Kidney epithelial cell (primary cell): ENCODE results near the gene FETUB. TPM values are rescaled to one million over a fixed set of nuclear protein-coding genes. Genes with fewer than 3 reads are reported as not detected.

Experiments used
- DNase-seq: peaks from one replicate; pipeline ENCODE4 v3.0.0-alpha.2; 2010; ENCODE audit warnings: low read depth
- H3K27me3 ChIP-seq: 2 replicates; pipeline ENCODE4 v1.6.0; 2011; ENCODE audit warnings: low read length; ENCODE audit not compliant: control insufficient read depth, insufficient read depth
- H3K36me3 ChIP-seq: 2 replicates; pipeline ENCODE4 v1.5.1; 2011; ENCODE audit warnings: low read length; ENCODE audit not compliant: control insufficient read depth, insufficient read depth
- H3K4me3 ChIP-seq: 2 replicates; pipeline ENCODE4 v1.5.1; 2011; ENCODE audit warnings: low read depth, mild to moderate bottlenecking, control low read depth, low read length
- total RNA-seq: library from RNA; depleted of rRNA; stranded (reverse); fragments of >200 nt; gene quantifications from 2 replicates; pipeline ENCODE4 v1.2.3, GENCODE V29; 2015
- TF ChIP-seq, protein P1 (sequence below): IDR thresholded peaks from 2 replicates; pipeline ENCODE4 v1.5.1; 2011; ENCODE audit warnings: mild to moderate bottlenecking, moderate library complexity, low read length, control low read depth, inconsistent platforms; ENCODE audit not compliant: insufficient read depth, poor library complexity, severe bottlenecking

Gene FETUB
- total RNA-seq, 1 donor from 2014 or later: not detected

- DNase-seq: no peak
- H3K27me3 ChIP-seq: no peaks in the 10 kb centered on the region
- H3K4me3 ChIP-seq: no peak overlapping the region
- TF ChIP-seq, protein P1, sequence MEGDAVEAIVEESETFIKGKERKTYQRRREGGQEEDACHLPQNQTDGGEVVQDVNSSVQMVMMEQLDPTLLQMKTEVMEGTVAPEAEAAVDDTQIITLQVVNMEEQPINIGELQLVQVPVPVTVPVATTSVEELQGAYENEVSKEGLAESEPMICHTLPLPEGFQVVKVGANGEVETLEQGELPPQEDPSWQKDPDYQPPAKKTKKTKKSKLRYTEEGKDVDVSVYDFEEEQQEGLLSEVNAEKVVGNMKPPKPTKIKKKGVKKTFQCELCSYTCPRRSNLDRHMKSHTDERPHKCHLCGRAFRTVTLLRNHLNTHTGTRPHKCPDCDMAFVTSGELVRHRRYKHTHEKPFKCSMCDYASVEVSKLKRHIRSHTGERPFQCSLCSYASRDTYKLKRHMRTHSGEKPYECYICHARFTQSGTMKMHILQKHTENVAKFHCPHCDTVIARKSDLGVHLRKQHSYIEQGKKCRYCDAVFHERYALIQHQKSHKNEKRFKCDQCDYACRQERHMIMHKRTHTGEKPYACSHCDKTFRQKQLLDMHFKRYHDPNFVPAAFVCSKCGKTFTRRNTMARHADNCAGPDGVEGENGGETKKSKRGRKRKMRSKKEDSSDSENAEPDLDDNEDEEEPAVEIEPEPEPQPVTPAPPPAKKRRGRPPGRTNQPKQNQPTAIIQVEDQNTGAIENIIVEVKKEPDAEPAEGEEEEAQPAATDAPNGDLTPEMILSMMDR: no peak
- no peaks in the 10 kb centered on the region for H3K36me3 ChIP-seq
Observed at GRCh38 chr3:186596568-186597287, 43.5 kb upstream of the FETUB start.

GRCh38 chr3:186598108-186598784 is 42.0 kb upstream of the FETUB start:
- TF ChIP-seq, protein P1: no peak
- Histone ChIP-seq H3K4me3 (no peak overlapping the region), H3K36me3 (no peaks in the 10 kb centered on the region), H3K27me3 (no peaks in the 10 kb centered on the region)
- DNase-seq: no peak

- TF ChIP-seq, protein P1: no peak
- H3K36me3 ChIP-seq: no peaks in the 10 kb centered on the region
- H3K4me3 ChIP-seq: no peak overlapping the region
- H3K27me3 ChIP-seq: no peaks in the 10 kb centered on the region
- no peak for DNase-seq
Observed at GRCh38 chr3:186598794-186599141, 41.4 kb upstream of the FETUB start.

DNA sequence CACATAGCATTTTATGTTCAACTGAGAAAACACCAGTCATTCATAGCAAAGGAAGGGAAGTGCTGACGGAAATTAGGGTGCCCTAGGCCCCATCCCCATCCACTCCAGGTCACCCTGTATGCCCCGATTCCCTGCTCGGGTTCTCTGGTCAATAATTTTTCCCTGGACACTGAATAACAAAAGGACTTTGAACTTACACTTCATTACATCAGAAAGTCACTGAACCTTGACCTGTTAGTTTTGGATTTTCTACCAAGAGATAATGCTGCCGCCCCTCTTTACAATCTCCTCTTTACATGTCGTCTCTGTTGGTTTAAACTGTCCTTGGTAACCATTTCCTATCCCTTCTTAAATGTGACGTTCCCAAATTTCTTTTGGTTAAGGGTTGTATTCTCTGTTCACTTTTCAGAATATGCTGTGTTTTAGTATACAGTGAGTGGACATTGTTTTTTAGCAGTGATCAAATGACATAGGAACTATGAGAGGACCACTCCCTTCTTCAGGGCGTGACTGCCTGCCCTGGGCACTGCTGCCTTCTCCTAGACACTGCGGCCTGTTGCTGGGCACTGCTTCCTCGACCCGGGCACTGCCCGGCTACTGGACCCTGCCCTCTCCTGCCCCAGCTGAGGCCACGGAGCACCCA is 40.9 kb upstream of the FETUB start:
- Histone ChIP-seq H3K4me3 (no peak overlapping the region), H3K36me3 (no peaks in the 10 kb centered on the region), H3K27me3 (no peaks in the 10 kb centered on the region)
- TF ChIP-seq, protein P1: no peak
- no peak for DNase-seq

DNA sequence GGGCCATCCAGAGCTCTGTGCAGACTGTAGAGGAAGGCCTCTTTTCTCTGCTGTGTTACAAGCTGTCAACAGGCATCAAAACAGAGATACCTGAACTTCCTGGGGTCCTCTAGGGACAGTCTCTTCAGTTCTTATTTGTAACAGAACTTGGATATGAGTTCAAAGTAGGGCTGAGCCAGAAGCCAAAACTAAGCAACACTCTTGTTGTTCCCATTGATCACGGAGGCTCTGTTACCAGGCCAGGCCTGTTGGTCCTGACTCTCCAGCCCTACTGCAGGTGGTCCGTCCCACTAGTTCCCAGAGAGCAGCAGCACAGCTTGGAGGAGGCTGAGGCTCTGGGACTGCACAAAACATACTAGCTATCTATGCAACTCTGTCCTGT is 40.4 kb upstream of the FETUB start:
- H3K27me3 ChIP-seq: no peaks in the 10 kb centered on the region
- DNase-seq: no peak
- no peak overlapping the region for H3K4me3 ChIP-seq
- no peaks in the 10 kb centered on the region for H3K36me3 ChIP-seq
- TF ChIP-seq, protein P1: no peak
